ENCODE measurements around the gene EML5.
"Not testable (repeated sequence)": the region's sequence is repeated elsewhere in the genome, so short reads cannot be mapped to it uniquely, and the experiment has no call there.

EML5 gene

DNA sequence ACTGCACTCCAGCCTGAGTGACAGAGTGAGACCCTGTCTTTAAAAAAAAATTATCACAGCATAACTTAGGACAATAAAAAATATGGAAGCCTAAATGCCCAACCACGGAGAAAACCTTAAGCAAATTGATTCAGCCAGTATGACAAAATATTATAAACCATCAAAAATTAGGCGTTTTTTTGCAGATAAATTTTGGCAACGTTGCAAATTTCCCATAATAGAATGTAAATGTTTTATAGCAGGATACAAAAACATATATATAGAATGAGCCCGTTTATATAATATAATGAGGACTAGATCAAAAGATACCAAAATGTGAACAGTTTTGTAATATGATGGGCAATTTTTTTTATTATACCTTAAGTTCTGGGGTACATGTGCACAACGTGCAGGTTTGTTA, 6.8 kb upstream of the EML5 start:
- no peak for DNase-seq

- DNase-seq = no peak
Observed at GRCh38 chr14:88798156-88798555, 5.4 kb upstream of the EML5 start.

DNA sequence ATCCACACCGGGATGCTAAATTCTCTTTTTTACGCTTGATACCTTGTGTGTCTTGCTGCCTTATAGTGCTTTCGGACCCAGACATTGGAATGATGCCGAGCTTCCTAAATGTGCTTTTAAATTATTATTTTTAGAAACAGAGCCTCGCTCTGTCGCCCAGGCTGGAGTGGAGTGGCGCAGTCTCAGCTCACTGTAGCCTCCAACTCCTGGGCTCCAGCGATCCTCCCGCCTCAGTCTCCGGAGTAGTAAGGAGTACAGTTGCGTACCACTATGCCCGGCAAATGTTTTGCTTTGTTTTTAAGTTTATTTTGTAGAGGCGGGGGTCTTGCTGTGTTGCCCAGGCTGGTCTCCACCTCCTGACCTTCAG, 489 bp upstream of the EML5 start:
- DNase-seq = no peak

DNA sequence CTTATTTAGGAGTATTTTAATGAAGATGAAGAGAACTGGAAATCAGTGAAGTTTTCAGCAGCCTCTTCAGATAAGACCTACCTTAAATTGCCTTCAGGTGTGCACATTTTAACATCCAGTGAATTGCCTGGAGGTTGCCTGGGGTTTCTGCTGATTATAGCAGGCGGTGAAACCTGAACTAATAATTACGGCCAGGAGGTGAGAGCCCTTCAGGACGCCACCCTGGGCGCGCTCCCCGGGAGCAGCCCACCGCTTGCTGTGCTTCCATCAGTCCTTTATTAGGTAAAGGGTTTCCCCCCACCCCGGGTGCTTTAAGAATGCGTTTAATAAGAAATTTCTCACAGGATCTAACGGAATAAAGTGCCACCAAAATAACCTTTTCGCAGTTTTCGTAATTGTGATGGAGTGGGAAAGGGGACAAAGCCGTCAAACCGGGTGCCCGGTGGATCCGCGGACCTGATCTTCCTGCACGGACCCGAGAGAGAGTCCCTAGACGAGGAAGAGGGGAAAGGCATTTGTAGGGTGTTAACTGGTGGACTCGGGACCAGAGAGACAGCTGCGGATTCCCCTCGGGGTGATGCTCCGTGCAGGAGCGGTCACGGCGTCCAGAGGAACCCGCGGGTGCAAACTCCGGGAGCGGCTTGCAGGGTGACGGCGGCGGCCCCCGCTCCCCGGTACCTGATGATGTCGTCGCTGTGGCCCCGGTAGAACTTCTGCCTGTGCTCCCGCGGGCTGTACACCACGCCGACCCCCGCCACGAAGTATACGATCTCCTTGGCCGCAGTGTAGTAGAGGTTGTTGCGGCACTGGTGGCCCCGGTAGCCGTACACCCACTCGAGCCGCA, 902 bp downstream of the EML5 start:
- peak; percentile 43 for DNase-seq

DNA sequence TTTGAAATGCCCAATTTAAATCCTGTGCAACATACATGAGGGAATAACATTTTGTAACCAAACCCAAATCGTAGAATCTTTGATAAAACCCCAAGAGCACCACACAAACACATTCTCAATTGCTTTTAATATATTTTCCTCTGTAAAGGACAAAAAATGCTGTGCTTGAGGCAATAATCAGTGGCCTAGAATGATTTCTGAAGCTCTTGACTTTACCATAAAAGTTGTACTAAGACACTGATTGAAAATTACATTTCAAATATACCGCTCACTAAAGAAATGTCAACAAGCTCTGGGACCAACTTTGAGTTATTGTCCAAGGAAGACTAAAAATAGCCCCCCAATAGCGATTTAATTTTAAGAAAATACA, 1.5 kb downstream of the EML5 start:
- DNase-seq = no peak

- DNase-seq = no peak
Observed at GRCh38 chr14:88790501-88791251, 2.1 kb downstream of the EML5 start.

DNA sequence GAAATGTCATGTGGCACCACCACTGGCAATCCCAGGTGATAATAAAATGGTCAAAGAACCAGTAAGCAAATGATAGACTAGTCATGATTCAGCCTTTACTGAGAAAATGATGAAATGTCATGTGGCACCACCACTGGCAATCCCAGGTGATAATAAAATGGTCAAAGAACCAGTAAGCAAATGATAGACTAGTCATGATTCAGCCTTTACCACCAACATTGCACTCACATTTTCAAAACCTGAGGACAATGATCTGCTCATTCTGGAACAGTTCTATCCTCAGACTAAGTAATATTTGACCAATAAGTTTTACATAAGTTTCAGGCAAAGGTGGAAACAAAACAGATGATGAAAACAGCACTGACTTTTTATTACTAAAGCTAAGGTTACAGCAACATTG, 3.2 kb downstream of the EML5 start:
- DNase-seq = not testable (repeated sequence)

GRCh38 chr14:88786715-88787114, 6.0 kb downstream of the EML5 start:
- DNase-seq = no peak

DNA sequence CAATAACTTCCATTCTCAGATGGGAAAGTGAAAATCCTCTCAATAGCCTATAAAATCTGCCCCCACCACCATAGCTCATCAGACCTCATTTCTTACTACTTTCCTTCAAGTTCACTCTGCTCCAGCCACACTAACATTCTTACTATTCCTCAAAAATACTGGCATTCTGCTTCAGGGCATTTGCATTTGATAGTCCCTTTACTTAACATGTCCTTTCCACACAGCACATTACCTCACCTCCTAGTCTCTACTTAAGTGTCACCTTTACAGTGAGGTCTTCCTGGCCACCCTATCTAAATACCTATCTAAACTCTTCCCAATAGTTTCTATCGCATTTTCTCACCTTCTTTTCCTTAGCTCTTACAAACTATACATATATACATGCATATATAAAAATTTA, 6.8 kb downstream of the EML5 start:
- DNase-seq = no peak

GRCh38 chr14:88775532-88775931, 17.2 kb downstream of the EML5 start:
- DNase-seq = no peak

- DNase-seq = no peak
Observed at GRCh38 chr14:88770736-88771135, 22.0 kb downstream of the EML5 start.

DNA sequence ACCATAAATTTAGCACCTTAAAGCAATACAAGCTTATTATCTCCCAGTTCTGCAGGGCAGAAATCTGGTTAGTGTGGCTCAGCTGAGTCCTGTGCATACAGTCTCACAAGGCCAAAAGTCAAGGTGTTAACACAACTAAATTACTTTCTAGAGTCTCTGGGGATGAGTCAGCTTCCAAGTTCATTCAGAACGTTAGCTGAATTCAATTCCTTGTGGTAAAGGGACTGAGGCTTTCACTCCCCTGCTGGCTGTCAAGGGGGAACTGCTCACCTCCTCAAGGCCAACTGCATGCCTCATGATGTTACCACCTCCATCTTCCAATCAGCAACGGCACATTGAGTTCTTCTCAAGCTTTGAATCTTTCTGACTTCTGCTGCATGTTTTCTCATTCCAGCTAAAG, 27.6 kb downstream of the EML5 start:
- no peak for DNase-seq

DNA sequence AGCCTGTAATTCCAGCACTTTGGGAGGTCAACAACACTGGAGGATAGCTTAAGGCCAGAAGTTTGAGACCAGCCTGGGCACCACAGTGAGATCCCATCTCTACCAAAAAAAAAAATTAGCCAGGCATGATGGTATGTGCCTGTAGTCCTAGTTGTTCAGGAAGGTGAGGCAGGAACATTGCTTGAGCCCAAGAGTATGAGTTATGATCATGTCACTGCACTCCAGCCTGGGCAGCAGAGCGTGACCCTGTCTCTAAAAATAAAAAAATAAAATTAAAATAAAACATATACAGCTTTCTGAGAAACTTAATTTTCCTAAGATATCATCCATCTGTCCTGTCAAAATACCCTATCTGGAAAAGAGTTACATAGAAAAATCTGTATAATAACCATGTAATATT, 38.9 kb downstream of the EML5 start:
- no peak for DNase-seq

GRCh38 chr14:88750945-88751344, 41.8 kb downstream of the EML5 start:
- DNase-seq = no peak

- DNase-seq = no peak
Observed at GRCh38 chr14:88750413-88750812, 42.3 kb downstream of the EML5 start.

GRCh38 chr14:88749139-88749538, 43.6 kb downstream of the EML5 start:
- DNase-seq = no peak

DNA sequence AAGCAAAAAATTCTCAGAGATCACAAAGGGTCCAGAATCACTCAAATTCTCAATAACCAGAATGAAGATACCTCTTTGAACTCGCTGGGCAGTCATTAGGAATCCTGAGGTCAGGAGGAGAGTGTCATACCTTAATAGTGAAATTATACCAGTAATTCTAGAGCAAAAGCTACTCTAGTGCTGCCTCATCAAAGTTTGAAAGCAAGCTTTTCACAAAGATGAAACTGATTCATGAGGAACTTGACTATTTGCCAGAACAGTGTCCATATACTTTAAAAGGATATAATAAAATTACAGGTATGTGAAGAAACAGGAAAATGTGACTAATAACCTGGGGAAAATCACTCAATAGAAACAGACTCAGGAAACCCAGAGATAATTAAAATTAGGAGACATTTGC, 44.5 kb downstream of the EML5 start:
- no peak for DNase-seq

GRCh38 chr14:88746052-88746451, 46.7 kb downstream of the EML5 start:
- DNase-seq = no peak

- DNase-seq = no peak
Observed at GRCh38 chr14:88737245-88737644, 55.5 kb downstream of the EML5 start.

DNA sequence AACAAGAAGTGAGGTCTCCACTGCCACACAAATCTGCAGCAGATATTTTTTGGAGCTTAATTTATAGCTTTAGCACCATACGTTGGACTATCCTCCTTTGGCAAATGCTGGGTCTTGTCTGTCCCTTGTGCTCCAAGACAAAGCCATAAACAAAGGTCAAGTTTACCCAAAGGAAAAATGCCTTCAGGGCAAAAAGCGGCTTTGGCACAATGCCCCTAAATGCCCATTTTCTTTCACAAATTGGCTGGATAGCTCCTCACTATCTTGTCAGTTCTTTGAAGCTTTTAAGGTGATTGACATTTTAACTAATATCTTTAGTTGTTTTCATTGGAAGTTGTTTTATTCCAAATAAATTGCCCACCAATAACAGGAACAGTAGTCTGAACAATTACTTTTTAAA, 59.6 kb downstream of the EML5 start:
- DNase-seq = no peak

DNA sequence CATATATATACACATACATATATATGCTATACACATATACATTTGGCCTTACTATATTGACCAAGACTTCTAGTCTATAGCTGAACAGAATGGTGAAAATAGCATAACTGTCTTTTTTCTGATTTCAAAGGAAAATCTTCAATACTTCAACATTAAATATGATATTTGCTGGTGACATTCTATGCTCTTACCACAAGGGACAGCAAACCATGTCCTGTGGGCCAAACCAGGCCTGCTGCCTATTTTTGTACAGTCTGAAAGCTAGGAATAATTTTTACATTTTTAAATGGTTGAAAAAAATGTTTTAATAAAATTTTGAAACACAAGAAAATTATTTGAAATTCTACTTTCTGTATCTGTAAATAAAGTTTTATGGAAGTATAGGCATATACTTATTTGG, 63.6 kb downstream of the EML5 start:
- no peak for DNase-seq

- no peak for DNase-seq
Observed at GRCh38 chr14:88727057-88727456, 65.7 kb downstream of the EML5 start.

GRCh38 chr14:88710709-88711108, 82.0 kb downstream of the EML5 start:
- DNase-seq = no peak

GRCh38 chr14:88707088-88707487, 85.7 kb downstream of the EML5 start:
- DNase-seq = no peak

DNA sequence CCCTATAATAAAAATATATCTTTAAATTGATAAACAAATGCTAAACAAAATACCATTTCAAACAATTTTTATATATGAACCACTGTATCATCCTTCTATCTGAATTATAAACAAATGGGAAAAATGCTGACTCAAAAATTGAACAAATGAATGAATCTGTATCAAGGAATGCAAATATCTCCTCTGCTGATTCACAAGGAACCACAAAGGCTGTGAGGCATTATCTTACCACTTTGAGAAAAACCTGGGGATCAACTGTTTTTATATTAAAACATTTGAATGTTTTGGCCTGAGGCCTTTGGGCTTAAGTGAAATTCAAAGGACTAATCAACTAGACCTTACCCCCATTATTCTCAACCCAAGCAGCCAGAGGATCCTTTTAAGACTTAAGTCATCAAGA, 86.3 kb downstream of the EML5 start:
- DNase-seq = no peak
